Ishikawa (cell line): Measurements from ENCODE around the gene SLC15A1.

Experiments used
- CEBPB ChIP-seq: IDR thresholded peaks from 2 replicates; pipeline ENCODE4 v1.6.1; 2012
- CREB1 ChIP-seq: IDR thresholded peaks from 2 replicates; pipeline ENCODE4 v1.6.1; 2012; ENCODE audit warnings: low read depth
- EGR1 ChIP-seq: IDR thresholded peaks from 2 replicates; pipeline ENCODE4 v1.6.1; 2012
- EP300 ChIP-seq: IDR thresholded peaks from 2 replicates; pipeline ENCODE4 v1.6.1; 2012; ENCODE audit warnings: borderline replicate concordance
- FOXM1 ChIP-seq: IDR thresholded peaks from 2 replicates; pipeline ENCODE4 v1.6.1; 2012; ENCODE audit warnings: low read depth, borderline replicate concordance
- NFIC ChIP-seq: IDR thresholded peaks from 2 replicates; pipeline ENCODE4 v1.6.1; 2012
- RAD21 ChIP-seq: IDR thresholded peaks from 2 replicates; pipeline ENCODE4 v1.6.1; 2012; ENCODE audit warnings: low read depth
- TAF1 ChIP-seq: IDR thresholded peaks from 2 replicates; pipeline ENCODE4 v1.6.1; 2012; ENCODE audit warnings: low read depth, mild to moderate bottlenecking
- TCF12 ChIP-seq: IDR thresholded peaks from 2 replicates; pipeline ENCODE4 v1.6.1; 2012; ENCODE audit warnings: low read depth
- TEAD4 ChIP-seq: IDR thresholded peaks from 2 replicates; pipeline ENCODE4 v1.6.1; 2012
- YY1 ChIP-seq: IDR thresholded peaks from 2 replicates; pipeline ENCODE4 v1.6.1; 2012; ENCODE audit warnings: low read depth
- ZBTB7A ChIP-seq: IDR thresholded peaks from 2 replicates; pipeline ENCODE4 v1.6.1; 2012; ENCODE audit warnings: low read depth
- TF ChIP-seq, protein P1 (sequence below): IDR thresholded peaks from 2 replicates; pipeline ENCODE4 v1.6.1; 2012
- TF ChIP-seq, protein P2 (sequence below): IDR thresholded peaks from 2 replicates; pipeline ENCODE4 v1.6.1; 2012; ENCODE audit warnings: low read depth, mild to moderate bottlenecking
- TF ChIP-seq, protein P3 (sequence below): IDR thresholded peaks from 2 replicates; pipeline ENCODE4 v1.6.1; 2012

Gene SLC15A1

DNA sequence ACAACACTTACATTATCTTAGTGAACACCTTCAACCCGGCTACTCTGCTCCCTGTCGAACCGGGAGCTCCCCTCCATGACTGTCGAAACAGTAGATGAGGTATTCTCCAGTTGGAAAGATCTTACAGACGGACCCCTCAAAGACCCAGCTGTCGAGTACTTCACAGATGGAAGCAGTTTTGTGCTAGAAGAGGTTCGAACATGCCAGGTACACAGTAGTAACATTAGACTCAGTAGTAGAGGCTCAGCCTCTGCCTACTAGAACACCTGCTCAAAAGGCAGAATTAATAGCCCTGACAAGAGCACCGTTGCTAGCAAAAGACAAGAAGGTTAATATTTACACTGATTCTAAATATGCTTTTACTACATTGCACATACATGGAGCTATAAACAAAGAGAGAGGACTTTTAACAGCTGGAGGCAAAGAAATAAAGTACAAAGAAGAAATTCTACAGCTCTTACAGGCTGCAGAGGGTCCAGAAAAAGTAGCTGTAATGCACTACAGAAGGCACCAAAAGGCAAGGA, 13.6 kb upstream of the SLC15A1 start:
- TF ChIP-seq CEBPB, result no peak
- TF ChIP-seq, protein P1, sequence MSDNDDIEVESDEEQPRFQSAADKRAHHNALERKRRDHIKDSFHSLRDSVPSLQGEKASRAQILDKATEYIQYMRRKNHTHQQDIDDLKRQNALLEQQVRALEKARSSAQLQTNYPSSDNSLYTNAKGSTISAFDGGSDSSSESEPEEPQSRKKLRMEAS, result no peak
- TF ChIP-seq CREB1, result no peak
- no peak for TF ChIP-seq TCF12
- no peak for TF ChIP-seq ZBTB7A
- no peak for TF ChIP-seq TEAD4

DNA sequence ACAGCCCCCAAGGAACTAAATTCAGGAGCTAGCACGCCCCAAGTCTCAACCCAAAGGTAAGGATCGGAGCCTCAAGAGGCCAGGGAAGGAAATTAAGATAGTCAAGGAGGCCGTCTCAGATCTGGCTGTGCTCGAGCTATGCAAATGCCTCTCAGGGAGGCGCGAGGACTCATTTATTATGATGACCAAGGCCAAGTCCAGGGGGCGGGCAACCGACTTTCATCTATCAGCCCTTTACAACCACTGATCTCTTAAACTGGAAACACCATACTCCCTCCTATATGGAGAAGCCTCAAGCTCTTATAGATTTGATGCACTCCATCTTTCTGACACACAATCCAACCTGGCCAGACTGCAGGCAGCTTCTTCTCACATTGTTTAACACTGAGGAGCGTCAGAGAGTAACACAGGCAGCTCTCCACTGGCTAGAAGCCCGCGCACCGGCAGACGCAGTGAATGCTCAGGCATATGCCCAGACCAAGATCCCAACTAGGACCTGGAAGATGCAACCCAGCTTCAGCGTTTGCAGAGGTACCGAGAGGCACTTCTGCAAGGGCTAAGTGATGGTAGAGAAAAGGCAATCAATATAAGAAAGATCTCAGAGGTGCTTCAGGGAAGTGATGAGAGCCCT, 9.6 kb upstream of the SLC15A1 start:
- no peak for TF ChIP-seq YY1

DNA sequence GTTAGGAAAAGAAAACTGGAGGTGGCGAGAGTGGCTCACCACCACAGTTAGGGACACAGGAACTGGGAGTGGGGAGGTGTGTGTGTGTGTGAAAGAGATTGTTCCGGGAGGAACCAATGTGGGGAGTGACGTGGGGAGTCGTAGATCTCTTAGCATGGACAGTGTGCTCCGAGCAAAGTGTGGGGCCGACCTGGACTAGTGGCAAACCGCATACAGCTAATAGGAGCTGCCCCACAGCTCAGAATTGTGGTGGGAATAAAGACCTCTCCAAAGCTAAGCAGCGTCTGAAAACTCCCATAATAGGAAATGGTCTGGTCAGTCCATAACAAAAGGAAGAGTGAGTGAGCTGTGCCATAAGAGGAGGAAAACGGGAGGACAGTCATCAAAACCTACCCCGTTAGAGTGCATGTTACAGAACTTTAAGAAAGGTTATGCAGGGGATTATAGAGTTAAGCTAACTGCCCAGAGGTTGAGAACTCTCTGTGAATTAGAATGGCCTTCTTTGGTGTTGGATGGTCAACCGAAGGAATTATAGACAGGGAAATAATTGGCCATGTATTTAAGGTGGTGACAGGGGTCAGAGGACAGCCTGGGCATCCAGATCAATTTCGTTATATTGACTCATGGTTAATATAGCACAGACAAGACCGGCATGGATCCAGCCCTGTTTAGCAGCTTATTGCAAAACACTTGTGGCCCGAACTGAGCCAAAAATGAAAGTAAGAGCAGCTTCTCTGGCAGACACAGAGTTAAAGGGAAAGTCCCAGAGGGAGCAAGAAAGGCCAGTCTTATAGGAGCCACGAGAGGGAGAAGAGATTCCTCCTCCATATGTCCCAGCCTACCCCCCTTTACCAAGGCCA, 8.9 kb upstream of the SLC15A1 start:
- TF ChIP-seq FOXM1 (no peak), YY1 (no peak), ZBTB7A (no peak), RAD21 (no peak), TAF1 (no peak), CREB1 (no peak), EGR1 (no peak), EP300 (no peak), CEBPB (no peak), NFIC (no peak), TCF12 (no peak), TEAD4 (no peak)
- TF ChIP-seq, protein P1, result no peak
- TF ChIP-seq, protein P2, sequence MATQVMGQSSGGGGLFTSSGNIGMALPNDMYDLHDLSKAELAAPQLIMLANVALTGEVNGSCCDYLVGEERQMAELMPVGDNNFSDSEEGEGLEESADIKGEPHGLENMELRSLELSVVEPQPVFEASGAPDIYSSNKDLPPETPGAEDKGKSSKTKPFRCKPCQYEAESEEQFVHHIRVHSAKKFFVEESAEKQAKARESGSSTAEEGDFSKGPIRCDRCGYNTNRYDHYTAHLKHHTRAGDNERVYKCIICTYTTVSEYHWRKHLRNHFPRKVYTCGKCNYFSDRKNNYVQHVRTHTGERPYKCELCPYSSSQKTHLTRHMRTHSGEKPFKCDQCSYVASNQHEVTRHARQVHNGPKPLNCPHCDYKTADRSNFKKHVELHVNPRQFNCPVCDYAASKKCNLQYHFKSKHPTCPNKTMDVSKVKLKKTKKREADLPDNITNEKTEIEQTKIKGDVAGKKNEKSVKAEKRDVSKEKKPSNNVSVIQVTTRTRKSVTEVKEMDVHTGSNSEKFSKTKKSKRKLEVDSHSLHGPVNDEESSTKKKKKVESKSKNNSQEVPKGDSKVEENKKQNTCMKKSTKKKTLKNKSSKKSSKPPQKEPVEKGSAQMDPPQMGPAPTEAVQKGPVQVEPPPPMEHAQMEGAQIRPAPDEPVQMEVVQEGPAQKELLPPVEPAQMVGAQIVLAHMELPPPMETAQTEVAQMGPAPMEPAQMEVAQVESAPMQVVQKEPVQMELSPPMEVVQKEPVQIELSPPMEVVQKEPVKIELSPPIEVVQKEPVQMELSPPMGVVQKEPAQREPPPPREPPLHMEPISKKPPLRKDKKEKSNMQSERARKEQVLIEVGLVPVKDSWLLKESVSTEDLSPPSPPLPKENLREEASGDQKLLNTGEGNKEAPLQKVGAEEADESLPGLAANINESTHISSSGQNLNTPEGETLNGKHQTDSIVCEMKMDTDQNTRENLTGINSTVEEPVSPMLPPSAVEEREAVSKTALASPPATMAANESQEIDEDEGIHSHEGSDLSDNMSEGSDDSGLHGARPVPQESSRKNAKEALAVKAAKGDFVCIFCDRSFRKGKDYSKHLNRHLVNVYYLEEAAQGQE, result no peak
- TF ChIP-seq, protein P3, sequence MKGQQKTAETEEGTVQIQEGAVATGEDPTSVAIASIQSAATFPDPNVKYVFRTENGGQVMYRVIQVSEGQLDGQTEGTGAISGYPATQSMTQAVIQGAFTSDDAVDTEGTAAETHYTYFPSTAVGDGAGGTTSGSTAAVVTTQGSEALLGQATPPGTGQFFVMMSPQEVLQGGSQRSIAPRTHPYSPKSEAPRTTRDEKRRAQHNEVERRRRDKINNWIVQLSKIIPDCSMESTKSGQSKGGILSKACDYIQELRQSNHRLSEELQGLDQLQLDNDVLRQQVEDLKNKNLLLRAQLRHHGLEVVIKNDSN, result no peak

DNA sequence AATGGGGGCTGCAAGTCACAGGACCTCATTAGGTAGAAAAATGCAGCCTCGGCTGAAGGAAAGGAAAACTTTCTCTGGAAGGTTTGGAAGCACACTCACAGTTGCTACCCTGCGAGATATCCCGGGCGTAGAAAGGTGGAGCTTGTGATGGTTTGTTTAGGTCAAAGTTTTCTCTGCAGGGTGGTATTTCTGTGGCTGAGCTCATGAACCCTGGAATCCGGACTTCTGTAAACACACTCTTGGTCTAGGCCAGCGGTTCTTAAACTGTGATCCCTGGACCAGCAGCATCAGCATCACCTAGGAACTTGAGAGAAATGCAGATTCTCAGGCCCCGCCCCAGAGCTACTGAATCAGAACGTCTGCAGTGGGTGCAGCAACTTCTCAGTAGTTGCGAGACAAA, 3.3 kb upstream of the SLC15A1 start:
- no peak for TF ChIP-seq EGR1
- no peak for TF ChIP-seq ZBTB7A
- TF ChIP-seq TCF12, result no peak
- TF ChIP-seq TEAD4, result no peak
- TF ChIP-seq RAD21, result no peak
- TF ChIP-seq CEBPB, result no peak
- TF ChIP-seq, protein P3, result no peak
- no peak for TF ChIP-seq NFIC
- TF ChIP-seq YY1, result no peak
- TF ChIP-seq, protein P1, result no peak
- TF ChIP-seq CREB1, result no peak
- no peak for TF ChIP-seq FOXM1
- TF ChIP-seq EP300, result no peak
- TF ChIP-seq, protein P2, result no peak
- no peak for TF ChIP-seq TAF1

DNA sequence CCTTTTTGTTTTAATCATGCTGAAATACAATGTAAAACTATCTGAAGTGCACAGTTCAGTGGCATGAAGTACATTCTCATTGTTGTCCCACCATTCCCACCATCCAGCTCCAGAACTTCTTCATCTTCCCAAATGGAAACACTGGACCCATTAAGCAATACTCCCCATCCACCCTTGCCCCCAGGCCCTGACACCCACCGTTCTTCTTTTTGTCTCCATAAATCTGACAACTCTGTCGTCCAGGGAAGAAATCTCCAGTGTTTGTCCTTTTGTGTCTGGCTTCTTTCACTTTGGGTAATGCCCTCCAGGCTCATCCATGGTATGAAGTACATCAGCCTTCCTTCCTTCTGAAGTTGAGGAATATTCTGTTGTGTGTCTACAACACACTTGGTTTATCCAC, 2.6 kb upstream of the SLC15A1 start:
- TF ChIP-seq, protein P1, result no peak
- TF ChIP-seq, protein P3, result no peak
- TF ChIP-seq CEBPB (no peak), TCF12 (no peak), RAD21 (no peak), TAF1 (no peak), EP300 (no peak), NFIC (no peak)
